GM19025 (cell line): ENCODE data around the gene RAC3.
A peak's percentile ranks its signal among the peaks of the same experiment; 100 is the strongest.
"Not testable (repeated sequence)": the region's sequence is repeated elsewhere in the genome, so short reads cannot be mapped to it uniquely, and the experiment has no call there.

Experiments used
- ATAC-seq: cut with Tn5 transposase; IDR thresholded peaks from one replicate; pipeline ENCODE4 v1.9.1; 2021; ENCODE audit warnings: mild to moderate bottlenecking, low read depth, moderate library complexity; ENCODE audit not compliant: unreplicated experiment

Gene RAC3

GRCh38 chr17:82037889-82038195 lies 6.4 kb downstream of the RAC3 start:
- no peak for ATAC-seq

DNA sequence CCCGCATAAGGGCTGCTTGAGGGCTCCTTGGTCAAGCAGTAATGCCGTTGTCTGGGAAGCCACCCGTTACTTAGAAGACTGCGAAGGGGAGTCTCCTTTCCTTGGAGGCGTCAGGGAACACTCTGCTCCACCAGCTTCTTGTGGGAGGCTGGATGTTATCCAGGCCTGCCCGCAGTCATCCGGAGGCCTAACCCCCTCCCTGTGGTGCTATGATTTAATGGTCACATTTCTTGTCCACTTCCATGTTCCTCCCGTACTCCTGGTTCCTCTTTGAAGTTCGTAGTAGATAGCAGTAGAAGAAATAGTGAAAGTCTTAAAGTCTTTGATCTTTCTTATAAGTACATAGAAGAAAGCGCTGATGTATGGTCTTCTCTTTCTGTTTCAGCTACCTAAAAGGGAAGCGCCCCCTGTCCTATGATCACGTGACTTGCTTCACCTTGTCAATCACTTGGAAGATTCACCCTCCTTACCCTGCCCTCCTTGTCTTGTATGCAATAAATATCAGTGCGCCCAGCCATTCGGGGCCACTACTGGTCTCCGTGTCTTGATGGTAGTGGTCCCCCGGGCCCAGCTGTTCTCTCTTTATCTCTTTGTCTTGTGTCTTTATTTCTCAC lies 7.4 kb downstream of the RAC3 start:
- not testable (repeated sequence) for ATAC-seq

DNA sequence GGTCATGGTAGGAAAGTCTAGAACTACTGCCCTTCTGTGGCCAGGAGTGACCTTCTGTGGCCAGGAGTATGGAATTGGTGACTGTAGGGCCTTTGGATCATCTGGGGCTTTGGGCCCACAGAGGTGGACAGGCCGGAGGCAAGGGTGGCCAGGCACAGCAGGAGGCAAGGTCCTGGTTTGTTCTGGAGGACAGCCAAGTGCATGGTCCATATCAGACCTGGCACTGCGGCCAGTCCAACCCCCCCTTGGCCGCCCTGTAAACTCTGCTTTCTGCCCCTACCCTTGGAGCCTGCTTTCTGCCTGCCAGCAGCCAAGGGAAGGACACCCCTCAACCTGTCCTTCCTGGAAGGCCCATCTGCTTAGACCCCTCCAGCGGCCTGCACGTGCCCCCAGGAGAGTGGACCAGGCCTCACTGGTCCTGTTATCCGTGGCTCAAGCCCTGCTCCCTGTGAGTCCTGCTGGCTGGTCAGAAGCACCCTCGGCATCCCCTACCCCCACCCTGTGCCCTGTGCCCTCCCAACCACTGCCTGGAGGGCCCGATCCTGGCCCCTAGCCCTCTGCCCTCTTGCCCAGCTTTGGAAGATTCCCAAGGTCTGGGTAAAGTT lies 8.3 kb downstream of the RAC3 start:
- ATAC-seq: no peak

GRCh38 chr17:82041144-82041814 lies 9.8 kb downstream of the RAC3 start:
- ATAC-seq: no peak

DNA sequence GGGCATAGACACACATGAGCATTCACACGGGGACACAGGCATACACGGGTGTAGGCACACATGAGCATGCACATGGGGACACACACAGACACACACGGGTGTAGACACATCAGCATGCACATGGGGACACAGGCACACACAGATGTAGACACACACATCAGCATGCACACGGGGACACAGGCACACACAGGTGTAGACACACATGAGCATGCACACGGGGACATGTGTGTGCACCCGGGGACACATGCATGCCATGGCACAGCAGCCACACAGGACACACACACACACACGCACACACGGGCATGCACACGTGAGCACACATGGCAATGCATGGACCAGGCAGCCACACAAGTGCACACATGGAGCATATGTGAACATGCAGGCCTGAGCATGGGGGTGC lies 11.2 kb downstream of the RAC3 start:
- no peak for ATAC-seq

DNA sequence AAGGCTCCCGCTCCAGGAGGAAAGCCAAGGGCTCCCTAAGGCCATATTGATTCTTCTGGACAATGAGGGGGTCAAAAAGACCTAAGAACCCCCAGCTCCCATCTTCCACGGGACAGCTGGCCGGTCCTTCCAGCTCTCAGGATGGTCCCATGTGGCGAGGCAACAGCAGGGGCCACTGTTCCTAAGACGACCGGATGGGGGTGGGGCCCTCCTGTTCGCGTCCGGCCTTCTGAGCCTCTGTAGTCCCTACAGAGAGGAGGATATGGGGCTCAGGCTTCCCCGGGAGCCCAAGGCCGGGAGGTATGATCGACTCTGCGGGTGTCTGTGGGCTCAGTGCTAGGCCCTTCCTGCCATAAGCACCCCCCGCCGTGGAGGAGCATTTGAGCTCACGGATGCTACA lies 12.0 kb downstream of the RAC3 start:
- no peak for ATAC-seq

DNA sequence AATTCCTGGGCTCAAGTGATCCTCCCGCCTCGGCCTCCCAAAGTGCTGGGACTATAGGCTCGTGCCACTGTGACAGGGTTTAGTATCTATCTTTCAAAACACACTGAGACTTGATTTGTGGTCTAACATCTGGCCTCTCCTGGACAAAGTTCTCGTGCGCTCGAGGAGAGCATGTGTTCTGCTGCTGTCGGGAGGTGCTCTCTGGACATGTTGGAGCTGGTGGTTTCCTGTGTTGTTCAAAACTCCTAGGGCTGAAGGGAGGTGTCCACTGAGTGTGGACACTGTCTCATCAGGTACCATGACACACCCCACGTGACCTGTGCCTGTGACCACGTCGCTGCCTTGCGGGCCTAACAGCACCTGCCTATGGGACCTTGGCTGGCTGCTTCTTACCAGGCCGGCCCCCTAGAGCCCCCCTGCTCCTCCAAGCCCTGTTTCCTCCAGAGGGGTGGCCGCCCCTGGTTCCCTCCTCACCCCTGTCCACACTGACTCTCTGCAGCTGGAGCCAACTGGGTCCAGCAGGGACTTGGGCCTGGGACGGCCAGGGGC lies 14.5 kb downstream of the RAC3 start:
- ATAC-seq: no peak

DNA sequence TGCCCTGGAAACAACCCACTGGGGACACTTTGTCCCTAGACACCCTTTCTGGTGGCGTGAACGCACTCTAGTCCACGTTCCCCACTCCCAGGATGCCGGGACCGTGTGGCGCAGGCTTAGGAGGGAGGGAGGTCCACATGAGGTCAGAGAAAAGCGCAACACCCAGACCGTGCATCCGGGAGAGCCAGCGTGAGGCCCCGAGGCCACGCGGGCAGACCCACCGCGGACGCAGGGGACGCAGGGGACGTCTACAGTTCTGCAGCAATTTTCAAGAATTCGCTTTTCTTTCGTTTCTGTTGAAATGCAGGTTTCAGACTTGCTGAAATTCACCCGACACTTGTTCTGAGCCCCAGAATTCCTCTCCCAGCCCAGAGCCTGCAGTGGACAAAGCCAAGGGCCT lies 15.4 kb downstream of the RAC3 start:
- no peak for ATAC-seq

DNA sequence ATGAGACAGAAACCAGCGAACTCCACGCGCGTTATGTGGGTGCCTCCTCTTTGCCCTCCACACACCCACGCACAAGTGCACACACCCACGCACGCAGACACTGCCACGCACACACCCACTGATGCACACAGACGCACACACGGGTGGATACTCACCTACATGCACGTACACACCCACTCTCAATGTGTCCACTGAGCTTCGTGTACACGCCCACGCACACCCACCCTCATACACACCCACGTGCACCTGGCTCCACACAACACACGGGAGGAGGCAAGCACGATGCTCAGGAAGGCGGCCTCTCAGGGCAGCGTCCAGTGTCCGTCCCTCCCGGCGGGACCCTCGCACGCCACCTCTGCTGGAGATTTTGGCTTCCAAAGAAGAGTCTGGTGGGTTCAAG lies 15.9 kb downstream of the RAC3 start:
- no peak for ATAC-seq

DNA sequence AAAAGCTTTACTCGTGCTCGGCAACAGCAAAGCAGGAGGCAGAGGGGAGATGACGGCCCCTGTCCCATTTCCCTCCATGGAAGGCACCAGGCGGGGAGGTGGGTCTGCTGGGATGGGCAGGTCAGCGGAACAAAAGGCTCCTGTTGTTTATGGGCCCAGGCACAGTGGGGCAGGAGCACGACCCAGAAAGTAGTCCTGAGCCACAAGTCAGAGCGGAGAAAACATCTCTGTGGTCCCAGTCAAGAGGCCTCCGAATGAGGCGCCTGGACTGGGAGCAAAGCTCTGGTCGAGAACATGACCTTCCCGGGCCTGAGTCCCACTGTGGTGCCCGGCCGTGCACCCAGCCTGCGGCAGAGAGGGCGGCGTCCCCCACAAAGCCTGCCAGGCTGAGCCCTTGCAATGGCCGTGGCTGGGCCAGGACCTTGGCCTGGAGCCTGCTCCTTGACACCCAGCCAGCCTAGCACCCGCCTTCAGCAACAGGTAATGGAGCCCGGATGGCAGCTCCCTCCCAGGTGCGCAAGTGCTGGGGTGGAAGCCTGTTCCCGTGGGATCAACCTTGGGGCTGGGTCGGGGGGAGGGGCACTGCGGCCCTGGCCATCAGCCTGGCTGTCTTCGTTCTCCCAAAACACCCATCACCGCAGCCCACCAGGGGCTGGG lies 16.6 kb downstream of the RAC3 start:
- no peak for ATAC-seq

- no peak for ATAC-seq
Observed at GRCh38 chr17:82048571-82048971, 17.1 kb downstream of the RAC3 start.

- no peak for ATAC-seq
Observed at GRCh38 chr17:82049106-82049505, 17.6 kb downstream of the RAC3 start.

- ATAC-seq: no peak
Observed at GRCh38 chr17:82049521-82049971, 18.1 kb downstream of the RAC3 start.

DNA sequence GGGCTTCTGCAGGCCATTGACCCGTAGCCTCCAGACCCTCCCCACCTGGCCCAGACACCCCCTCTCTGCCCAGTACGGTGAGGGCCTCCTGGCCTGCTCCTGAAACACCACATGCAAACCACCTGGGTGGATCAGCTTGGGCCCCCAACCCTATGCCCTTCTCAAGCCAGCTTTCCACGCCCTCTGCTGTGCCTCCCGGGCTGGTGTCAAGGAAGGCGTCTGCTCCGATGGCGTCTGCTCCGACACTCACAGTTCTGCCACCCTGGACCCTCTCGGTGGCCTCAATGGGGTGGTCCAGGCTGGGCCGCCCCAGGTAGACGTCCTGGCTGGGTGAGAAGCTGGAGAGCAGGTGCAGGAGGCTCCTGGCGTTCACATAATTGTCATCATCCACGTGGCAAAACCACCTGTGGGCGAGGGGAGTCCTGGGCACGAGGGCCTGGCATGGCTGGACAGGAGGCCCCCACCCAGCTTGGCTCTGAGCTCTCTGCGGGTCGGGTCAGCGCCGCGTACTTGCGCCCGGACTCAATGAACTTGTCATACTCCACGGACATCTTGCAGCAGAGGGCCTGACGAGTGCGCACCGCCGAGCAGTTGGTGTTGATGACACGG lies 18.8 kb downstream of the RAC3 start:
- ATAC-seq: no peak

DNA sequence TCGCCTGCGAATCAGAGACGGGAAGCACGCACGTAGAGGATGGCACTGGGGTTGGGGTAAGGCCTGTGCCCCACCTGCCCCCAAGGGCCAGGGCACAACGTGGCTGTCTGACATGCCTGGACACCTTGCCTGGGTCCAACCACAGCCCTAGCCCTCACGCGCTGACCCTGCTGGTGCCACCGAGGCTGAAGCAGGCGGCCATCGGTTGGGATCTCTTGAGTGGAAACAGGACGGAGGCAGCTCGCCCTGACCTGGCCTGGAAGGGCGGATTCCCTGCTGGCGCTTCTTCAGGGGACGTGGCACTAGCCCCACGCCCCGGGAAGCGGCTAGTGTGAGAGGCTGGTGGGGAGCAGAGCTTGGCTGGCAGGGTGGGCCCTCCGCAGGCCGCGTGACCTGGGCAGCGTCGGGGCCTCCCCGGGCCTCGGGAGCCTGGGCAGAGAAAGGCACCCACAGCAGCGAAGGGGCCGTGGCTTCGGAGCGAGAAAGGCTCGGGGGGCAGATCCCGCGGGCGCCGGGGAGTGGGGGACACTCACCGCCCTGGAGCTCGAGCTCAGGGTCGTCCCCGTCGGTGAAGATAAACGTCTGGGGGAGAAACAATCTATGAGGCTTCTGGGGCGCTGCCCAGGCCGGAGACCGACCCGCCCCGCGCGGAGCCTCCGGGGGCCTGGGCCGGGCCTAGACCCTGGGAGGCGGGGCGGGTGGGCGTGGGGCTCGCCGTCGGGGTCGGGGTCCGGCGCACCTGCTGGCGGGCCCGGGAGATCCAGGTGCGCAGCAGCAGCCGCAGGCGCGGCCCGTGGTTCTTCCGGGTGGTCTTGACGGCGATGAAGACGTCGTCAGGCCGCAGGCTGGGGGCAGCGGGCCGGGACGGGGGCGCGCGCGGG lies 19.5 kb downstream of the RAC3 start:
- peak; percentile 18 for ATAC-seq

DNA sequence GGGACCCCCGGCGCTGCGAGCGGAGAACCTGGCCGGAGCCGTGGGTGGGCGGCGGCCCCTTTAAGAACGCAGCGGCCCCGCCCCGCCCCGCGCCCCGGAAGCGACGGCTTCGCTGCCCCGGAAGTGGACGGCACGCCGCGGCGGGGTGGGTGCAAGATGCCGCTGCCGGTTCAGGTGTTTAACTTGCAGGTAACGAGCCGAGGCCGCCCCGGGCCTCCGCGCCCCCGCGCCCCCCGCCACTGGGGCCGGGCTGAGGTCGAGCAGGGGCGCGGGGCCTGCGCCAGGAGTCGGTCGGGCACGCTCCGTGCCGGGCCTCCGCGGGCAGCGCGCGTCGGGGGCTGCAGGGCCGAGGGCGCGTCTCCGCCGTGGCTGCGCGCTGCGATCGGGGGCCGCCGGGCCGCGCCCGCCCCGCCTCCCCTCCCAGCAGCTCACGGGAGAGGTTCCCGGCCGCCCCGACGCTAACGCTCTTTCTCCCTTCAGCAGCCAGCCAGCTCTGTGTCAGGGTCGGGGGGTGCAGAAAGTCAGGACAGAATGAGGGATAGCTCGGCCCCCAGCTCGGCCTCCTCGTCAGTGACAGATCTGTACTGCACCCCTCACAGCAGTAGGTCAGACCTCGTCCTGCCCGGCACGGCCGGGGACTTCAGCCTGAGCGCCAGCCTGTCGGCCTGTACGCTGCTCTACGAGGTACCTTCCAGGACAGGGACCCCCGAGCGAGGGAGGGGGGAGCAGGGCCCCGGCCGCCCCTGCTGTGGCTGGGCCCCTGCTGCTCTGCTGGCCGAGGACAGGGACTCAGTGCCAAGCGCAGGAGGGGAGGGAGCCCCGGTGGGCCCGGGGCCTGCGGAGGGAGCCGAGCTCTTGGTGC lies 20.5 kb downstream of the RAC3 start, which contains the start of the genes GPS1 and RFNG:
TSS of gene GPS1 (plus strand) at position 123 of the 862 bp plus-strand sequence. CDS start at position 157, 34 bp downstream.
TSS of gene RFNG (minus strand) at position 36 of the 862 bp plus-strand sequence. CDS start 45 bp downstream, outside the sequence.
- ATAC-seq: peak; percentile 70

DNA sequence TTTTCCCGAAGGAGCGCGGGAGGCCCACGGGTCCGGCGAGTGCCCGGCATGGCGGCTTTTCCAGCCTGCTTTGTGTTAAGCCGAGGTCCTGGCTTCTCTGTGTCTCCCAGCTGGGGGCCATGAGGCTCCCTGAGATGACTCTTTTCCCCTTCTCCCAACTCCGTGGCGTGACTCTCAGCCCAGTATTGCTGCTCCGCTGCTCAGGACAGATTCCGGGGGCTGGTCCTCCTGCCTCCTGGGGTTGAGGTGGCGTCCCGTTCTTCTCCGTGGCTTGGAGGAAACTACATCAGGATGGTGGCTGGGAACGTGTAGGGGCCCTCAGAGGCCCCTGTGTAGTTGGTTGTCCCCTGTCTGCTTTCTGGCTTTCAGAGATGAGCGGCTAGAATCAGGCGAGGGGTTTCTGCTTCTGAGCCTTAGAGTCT lies 21.2 kb downstream of the RAC3 start:
- ATAC-seq: no peak

DNA sequence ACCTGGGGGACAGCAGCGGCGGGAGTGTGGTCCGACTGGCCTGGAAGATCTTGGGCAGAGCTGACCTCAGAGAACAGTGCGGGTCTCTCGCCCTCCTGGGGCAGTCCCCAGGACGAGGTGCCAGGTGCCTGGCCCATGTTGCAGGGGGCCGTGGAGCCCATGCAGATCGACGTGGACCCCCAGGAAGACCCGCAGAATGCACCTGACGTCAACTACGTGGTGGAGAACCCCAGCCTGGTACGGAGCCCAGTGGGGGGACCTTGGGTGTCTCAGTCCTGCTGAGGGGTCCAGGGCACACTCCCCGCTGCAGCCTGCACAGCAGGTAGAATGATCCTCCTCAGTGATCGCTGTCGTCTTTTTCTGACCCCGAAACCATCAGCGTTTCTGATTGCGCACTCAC lies 21.7 kb downstream of the RAC3 start:
- ATAC-seq: no peak
